SK-N-MC (cell line): ENCODE results near the gene GPN3.

ENCODE experiments used
- DNase-seq: peaks from one replicate; pipeline ENCODE4 v3.0.0-alpha.2; 2011; ENCODE audit warnings: low read depth, low spot score
- H3K27ac ChIP-seq: fragments of 200-600 bp; sonication (generic); 2 replicates; pipeline ENCODE4 v1.5.1; 2016; ENCODE audit warnings: mixed run types
- H3K36me3 ChIP-seq: fragments of 200-600 bp; sonication (generic); 2 replicates; pipeline ENCODE4 v1.6.1; 2017; ENCODE audit warnings: antibody characterized with exemption, low read length, mixed read lengths; ENCODE audit not compliant: insufficient read depth
- H3K4me3 ChIP-seq: fragments of 200-600 bp; sonication (generic); 2 replicates; pipeline ENCODE4 v1.5.1; 2016
- H3K9ac ChIP-seq: fragments of 200-600 bp; sonication (generic); 2 replicates; pipeline ENCODE4 v1.8.0; 2017; ENCODE audit warnings: mixed run types, mixed read lengths; ENCODE audit not compliant: insufficient read length
- H3K9me3 ChIP-seq: fragments of 200-600 bp; sonication (generic); 2 replicates; pipeline ENCODE4 v1.6.1; 2017; ENCODE audit warnings: low read depth, mild to moderate bottlenecking, antibody characterized with exemption, low read length, moderate library complexity, mixed read lengths
- EZH2 ChIP-seq: fragments of 200-600 bp; sonication (generic); IDR thresholded peaks from one replicate; pipeline ENCODE4 v1.6.1; 2017; ENCODE audit warnings: antibody characterized with exemption
- FOXP2 ChIP-seq: optimal IDR thresholded peaks from 2 replicates; pipeline ENCODE3; 2011; ENCODE audit warnings: mild to moderate bottlenecking, moderate library complexity; ENCODE audit not compliant: insufficient read depth; ENCODE audit errors: extremely low read length, control extremely low read depth
- POLR2AphosphoS5 ChIP-seq: IDR thresholded peaks from 2 replicates; pipeline ENCODE4 v1.6.1; 2012; ENCODE audit warnings: mild to moderate bottlenecking, low read depth, low read length, borderline replicate concordance

Gene GPN3

DNA sequence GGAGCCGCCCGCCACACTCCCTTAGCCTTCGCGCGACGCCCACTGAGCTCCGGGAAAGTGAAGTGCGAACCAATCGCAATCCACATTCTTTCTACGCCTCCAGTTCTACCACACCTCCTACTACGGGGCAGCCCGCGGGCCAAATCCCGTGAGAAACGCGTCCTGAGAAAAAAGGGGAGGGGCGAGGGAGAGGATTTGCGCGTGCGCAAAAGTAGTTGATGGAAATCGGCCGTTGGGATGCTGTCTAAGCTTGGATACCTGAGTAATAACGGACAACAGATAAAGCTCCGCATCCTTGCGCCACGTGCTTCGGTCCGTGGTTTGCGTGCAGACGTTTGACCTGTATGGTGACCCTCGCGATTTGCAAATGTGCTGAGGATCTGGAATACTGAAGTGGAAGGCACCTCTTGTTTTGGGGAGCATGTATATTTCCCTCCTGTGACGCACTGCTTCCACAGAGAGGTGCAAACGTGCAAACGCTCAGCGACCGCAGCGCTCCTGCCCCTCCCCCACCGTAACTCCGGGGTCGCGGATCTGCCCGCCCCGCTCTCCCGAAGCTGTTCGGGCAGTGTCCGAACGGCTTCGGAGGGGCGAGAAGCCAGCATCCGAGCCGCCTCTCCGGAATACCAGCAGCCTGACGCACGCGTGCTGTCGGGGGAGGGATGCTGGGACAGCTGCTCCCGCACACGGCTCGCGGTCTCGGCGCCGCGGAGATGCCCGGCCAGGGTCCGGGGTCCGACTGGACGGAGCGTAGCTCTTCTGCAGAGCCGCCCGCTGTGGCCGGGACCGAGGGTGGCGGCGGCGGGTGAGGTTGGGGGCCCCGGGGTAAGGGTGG is at the start of gene GPN3, which contains the start of gene FAM216A:
GPN3 (minus strand) TSS at position 44 of the 835 bp plus-strand sequence. CDS start 54 bp downstream, outside the sequence.
FAM216A (plus strand) TSS at position 632 of the 835 bp plus-strand sequence; CDS start at position 663, 31 bp downstream.
- TF ChIP-seq POLR2AphosphoS5 = peak; percentile 95
- TF ChIP-seq EZH2 = no peak
- DNase-seq = peak; percentile 94
- no peaks in the 10 kb centered on the region for H3K9me3 ChIP-seq
- H3K9ac ChIP-seq = peak within 1 kb of the TSS; percentile 97
- peak within 1 kb of the TSS; percentile 70 for H3K27ac ChIP-seq
- peak within 1 kb of the TSS; percentile 86 for H3K4me3 ChIP-seq
- H3K36me3 ChIP-seq = peaks cover 15% of the 10 kb centered on the region

DNA sequence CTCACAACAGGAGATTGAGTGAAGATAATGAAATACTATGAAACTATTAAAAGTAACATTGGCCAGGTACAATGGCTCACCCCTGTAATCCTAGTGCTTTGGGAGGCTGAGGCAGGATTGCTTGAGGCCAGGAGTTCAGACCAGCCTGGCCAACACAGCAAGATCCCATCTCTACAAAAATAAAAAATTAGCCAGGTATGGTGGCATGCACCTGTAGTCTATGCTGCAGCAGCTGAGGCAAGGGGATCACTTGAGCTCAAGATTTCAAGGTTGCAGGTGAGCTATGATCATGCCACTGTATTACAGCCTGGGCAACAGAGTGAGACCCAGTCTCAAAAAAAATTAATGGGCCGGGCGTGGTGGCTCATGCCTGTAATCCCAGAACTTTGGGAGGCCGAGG is 48.9 kb upstream of the GPN3 start:
- no peak overlapping the region for H3K4me3 ChIP-seq
- H3K9me3 ChIP-seq = no peaks in the 10 kb centered on the region
- no peak overlapping the region for H3K9ac ChIP-seq
- TF ChIP-seq EZH2 (no peak), POLR2AphosphoS5 (no peak), FOXP2 (no peak)
- H3K36me3 ChIP-seq = no peaks in the 10 kb centered on the region
- DNase-seq = no peak
- no peak overlapping the region for H3K27ac ChIP-seq

DNA sequence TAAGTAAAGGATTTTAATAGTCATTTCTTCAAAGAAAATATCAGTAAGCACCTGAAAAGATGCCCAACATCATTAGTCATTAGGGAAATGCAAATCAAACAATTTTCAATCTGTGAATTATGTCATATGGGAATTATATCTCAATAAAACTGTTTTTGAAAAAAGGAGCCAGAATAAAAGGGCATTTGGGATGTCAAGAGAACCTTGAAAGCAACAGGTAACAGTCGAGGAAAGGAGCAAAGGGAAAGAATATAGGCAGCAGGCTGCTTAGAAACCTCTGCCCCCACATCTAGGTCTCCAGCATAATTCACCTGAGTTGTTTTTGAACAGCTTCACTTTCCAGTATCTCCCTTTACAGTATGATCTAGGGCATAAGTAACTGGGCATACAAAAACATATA is 46.3 kb upstream of the GPN3 start:
- TF ChIP-seq EZH2 (no peak), POLR2AphosphoS5 (no peak), FOXP2 (no peak)
- H3K9me3 ChIP-seq = no peaks in the 10 kb centered on the region
- DNase-seq = no peak

DNA sequence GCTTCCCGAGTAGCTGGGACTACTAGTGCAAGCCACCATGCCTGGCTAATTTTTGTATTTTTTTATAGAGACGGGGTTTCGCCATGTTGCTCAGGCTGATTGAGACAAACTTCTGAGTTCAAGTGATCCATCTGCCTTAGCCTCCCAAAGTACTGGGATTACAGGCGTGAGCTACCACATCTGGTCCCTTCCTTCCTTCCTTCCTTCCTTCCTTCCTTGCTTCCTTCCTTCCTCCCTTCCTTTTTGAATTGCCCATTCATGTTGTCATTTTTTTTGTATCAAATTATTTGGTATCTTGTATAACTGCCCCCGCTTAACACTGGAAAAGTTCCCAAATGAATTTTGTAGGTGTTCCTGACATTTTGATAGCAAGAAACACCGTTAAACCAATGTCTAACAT is 45.8 kb upstream of the GPN3 start:
- H3K9ac ChIP-seq = no peak overlapping the region
- no peaks in the 10 kb centered on the region for H3K9me3 ChIP-seq
- H3K36me3 ChIP-seq = no peaks in the 10 kb centered on the region
- TF ChIP-seq FOXP2 (no peak), EZH2 (no peak), POLR2AphosphoS5 (no peak)
- DNase-seq = no peak
- H3K27ac ChIP-seq = no peak overlapping the region
- H3K4me3 ChIP-seq = 0 out of 2 replicates have a peak overlapping the region, but pooled peaks have one; percentile 19

More for the DNA sequence above, 46.3 kb upstream of the GPN3 start:
- no peak overlapping the region for H3K4me3 ChIP-seq
- H3K27ac ChIP-seq = peak overlapping the region; percentile 3; the same call in 1 of the 2 replicates
- no peak overlapping the region for H3K9ac ChIP-seq
- H3K36me3 ChIP-seq = no peaks in the 10 kb centered on the region

DNA sequence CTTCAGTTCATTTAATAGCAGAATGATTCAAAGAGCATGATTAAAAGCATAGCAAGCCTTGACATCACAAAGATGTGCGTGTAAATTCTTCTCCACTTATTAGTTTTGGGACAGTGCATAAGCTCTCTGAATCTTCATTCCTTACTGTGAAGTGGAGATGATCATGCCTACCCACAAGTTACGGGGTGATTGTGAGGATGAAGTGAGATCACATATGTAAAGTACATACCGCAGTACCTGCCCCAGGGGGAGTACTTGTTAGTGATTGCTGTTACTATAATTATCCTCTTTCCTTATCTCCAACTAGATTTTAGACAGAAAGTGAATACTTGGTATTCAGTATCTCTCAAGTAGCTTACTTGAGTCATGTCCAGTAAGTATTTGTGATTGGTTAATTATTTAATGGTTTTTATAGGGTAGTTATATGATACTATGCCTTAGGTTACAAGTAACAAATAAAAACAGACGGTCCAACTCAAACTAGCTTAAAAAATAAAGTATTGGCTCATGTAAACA is 40.1 kb upstream of the GPN3 start:
- Histone ChIP-seq H3K36me3 (no peaks in the 10 kb centered on the region), H3K4me3 (no peak overlapping the region), H3K27ac (no peak overlapping the region), H3K9ac (peak overlapping the region; percentile 37), H3K9me3 (no peaks in the 10 kb centered on the region)
- TF ChIP-seq FOXP2 (no peak), EZH2 (no peak), POLR2AphosphoS5 (no peak)
- DNase-seq = no peak

DNA sequence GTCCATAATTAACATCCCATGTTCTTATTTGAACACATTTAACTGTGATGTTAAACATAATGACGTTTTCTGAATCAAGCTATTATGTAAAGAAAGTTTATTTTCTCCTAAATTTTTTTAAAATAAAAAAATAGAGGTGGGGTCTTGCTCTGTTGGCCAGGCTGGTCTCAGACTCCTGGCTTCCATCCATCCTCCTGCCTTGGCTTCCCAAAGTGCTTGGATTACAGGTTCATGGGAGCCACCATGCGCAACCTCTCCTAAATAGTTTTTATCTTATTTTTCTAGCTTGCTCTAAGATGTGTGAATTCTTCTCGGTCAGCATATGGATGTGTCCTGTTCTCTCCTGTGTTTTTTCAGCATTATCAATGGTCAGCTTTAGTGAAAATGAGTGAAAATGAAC is 37.3 kb upstream of the GPN3 start:
- peaks cover 4% of the 10 kb centered on the region; the same call in 1 of the 2 replicates for H3K9me3 ChIP-seq
- peaks cover 4% of the 10 kb centered on the region; the same call in 1 of the 2 replicates for H3K36me3 ChIP-seq
- DNase-seq = no peak
- H3K27ac ChIP-seq = no peak overlapping the region
- TF ChIP-seq FOXP2 (no peak), POLR2AphosphoS5 (no peak), EZH2 (no peak)
- no peak overlapping the region for H3K4me3 ChIP-seq
- no peak overlapping the region for H3K9ac ChIP-seq

DNA sequence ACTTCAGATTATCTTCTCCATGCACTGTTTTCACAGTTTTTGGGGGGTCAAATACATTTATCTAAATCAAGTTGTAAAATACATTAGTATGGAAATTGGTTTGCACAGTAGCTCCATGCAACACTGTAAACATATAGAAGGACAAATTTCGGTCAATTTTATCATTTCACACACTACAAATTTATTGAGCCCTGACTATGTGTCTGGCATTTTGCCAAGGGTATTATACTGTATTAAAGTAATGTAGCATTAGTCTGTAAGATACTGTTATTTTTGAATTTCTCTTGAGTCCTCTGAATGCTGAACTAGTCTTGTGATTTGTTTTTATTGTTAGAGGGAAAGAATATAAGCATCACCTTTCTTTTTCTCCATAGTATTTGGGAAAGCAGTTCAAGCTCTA is 35.4 kb upstream of the GPN3 start:
- H3K36me3 ChIP-seq = peaks cover 8% of the 10 kb centered on the region; the same call in 1 of the 2 replicates
- no peak for DNase-seq
- no peak overlapping the region for H3K9ac ChIP-seq
- H3K9me3 ChIP-seq = peaks cover 4% of the 10 kb centered on the region; the same call in 1 of the 2 replicates
- no peak overlapping the region for H3K4me3 ChIP-seq
- H3K27ac ChIP-seq = no peak overlapping the region
- TF ChIP-seq POLR2AphosphoS5 (no peak), FOXP2 (no peak), EZH2 (no peak)
